Neuron (in vitro differentiated cells): ENCODE data around the gene FHAD1.
"Not testable (repeated sequence)": the region's sequence is repeated elsewhere in the genome, so short reads cannot be mapped to it uniquely, and the experiment has no call there.

Source experiments
- H2AFZ ChIP-seq: one replicate; pipeline ENCODE4 v1.6.1; 2013; ENCODE audit warnings: low read depth, mild to moderate bottlenecking, inconsistent platforms, low read length, moderate library complexity
- H3K27me3 ChIP-seq: one replicate; pipeline ENCODE4 v1.6.1; 2013; ENCODE audit warnings: low read length; ENCODE audit not compliant: insufficient read depth
- H3K36me3 ChIP-seq: one replicate; pipeline ENCODE4 v1.6.1; 2013; ENCODE audit warnings: low read length; ENCODE audit not compliant: insufficient read depth
- H3K4me1 ChIP-seq: one replicate; pipeline ENCODE4 v1.6.1; 2013; ENCODE audit warnings: low read length; ENCODE audit not compliant: insufficient read depth
- H3K4me3 ChIP-seq: 2 replicates; pipeline ENCODE4 v1.5.1; 2013; ENCODE audit warnings: mild to moderate bottlenecking, low read length, moderate library complexity
- H3K9me3 ChIP-seq: one replicate; pipeline ENCODE4 v1.6.1; 2013; ENCODE audit warnings: low read length

FHAD1 gene

DNA sequence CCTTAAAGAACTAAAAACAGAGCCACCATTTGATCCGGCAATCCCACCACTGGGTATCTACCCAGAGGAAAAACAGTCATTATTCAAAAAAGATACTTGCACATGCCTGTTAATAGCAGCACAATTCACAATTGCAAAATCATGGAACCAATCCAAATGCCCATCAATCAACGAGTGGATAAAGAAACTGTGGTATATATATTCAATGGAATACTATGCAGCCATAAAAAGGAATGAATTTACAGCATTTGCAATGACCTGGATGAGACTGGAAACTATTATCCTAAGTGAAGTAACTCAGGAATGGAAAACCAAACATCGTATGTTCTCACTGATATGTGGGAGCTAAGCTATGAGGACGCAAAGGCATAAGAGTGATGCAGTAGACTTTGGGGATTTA, 51.0 kb downstream of the FHAD1 start:
- not testable (repeated sequence) for H3K36me3 ChIP-seq, H3K9me3 ChIP-seq, H3K4me3 ChIP-seq, H3K4me1 ChIP-seq, H3K27me3 ChIP-seq, H2AFZ ChIP-seq

DNA sequence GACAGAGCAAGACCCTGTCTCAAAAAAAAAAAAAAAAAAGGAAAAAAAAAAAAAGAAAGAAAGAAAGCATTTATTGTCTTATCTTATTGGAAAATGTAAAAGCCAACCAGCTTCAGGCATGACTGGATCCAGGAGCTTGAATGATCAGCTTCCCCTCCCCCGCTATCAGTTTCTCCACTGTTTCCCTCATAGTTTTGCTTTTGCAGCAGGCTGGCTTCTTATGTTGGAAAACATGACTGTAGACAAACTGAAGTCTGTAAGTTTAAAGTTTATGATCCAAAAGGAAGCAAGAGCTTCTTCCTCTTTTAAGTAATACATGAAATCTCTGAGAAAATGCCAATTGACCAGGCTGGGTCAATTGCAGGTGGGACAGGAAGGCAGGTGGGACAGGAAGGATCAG, 52.2 kb downstream of the FHAD1 start:
- no peaks in the 10 kb centered on the region for H3K36me3 ChIP-seq
- H2AFZ ChIP-seq = no peak overlapping the region
- H3K4me3 ChIP-seq = no peak overlapping the region
- H3K9me3 ChIP-seq = no peaks in the 10 kb centered on the region
- H3K27me3 ChIP-seq = no peaks in the 10 kb centered on the region
- H3K4me1 ChIP-seq = no peaks in the 10 kb centered on the region

- no peak overlapping the region for H2AFZ ChIP-seq
- H3K4me3 ChIP-seq = no peak overlapping the region
- H3K9me3 ChIP-seq = no peaks in the 10 kb centered on the region
- H3K36me3 ChIP-seq = no peaks in the 10 kb centered on the region
- H3K4me1 ChIP-seq = no peaks in the 10 kb centered on the region
- H3K27me3 ChIP-seq = no peaks in the 10 kb centered on the region
Observed at GRCh38 chr1:15299806-15300205, 52.8 kb downstream of the FHAD1 start.

DNA sequence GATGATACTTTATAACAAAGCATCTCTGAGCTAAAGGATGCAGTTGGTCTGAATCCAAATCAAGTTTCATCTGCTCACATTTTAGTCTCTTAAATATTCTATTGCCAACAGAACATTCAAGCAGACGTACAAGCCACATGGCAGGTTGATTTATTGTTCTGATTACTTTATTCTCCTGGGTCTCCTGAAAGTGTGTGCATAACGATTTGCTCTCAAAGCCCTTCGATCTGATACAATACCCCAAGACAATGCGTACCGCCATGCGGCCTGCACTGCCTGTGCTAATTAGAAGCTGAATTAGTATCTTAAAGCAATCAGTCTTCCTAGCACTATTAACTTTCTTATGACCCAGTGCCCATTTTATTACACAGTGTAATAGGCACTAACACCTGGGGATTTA, 56.9 kb downstream of the FHAD1 start:
- H3K4me1 ChIP-seq = no peaks in the 10 kb centered on the region
- H3K9me3 ChIP-seq = peaks cover 3% of the 10 kb centered on the region
- H3K4me3 ChIP-seq = no peak overlapping the region
- H3K27me3 ChIP-seq = no peaks in the 10 kb centered on the region
- H3K36me3 ChIP-seq = no peaks in the 10 kb centered on the region
- H2AFZ ChIP-seq = no peak overlapping the region

DNA sequence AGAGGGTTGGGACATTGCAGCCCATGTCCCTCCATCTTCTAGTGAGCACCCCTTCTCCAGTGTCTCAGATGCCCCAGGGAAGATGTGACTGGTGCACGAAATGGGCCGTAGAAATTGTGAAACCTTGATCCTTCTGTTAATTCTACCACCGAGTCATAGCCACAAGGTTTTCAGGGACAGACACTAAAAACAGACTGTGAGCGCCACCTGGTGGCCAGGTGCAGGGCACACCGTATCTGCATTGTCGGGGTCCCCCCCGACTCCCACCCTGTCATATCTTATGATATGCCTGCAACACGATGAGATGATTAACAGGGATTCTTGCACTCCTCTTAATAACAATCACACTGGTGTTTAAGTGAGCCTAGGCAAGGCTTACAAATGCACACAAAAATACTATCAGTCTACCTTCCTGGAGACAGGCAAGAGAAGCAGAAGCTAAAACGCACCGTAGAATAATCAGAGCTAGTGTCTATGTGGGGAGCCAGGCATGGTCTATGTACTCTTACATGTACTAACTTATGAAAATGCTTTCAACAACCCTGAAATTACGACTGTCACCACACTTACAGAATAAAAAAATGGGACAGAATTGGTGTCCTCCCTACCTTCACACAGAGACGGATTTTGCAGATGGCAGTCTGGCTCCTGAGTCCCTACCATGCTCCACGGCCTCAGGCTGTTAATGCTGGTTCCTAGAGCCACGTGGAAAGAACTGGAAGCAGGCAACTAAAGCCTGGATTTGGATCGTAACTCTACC, 57.9 kb downstream of the FHAD1 start:
- H3K36me3 ChIP-seq = no peaks in the 10 kb centered on the region
- H3K4me1 ChIP-seq = no peaks in the 10 kb centered on the region
- peaks cover 3% of the 10 kb centered on the region for H3K9me3 ChIP-seq
- H2AFZ ChIP-seq = no peak overlapping the region
- H3K27me3 ChIP-seq = no peaks in the 10 kb centered on the region
- no peak overlapping the region for H3K4me3 ChIP-seq

DNA sequence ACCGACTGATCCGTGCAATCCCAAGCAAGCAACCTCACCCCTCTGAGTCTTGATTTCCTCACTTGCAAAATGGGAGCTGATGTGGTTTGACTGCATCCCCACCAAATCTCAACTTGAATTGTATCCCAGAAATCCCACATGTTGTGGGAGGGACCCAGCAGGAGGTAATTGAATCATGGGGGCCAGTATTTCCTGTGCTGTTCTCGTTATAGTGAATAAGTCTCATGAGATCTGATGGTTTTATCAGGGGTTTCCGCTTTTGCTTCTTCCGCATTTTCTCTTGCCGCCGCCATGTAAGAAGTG, 58.4 kb downstream of the FHAD1 start:
- Histone ChIP-seq H3K4me1 (no peaks in the 10 kb centered on the region), H3K9me3 (peaks cover 3% of the 10 kb centered on the region), H3K4me3 (no peak overlapping the region), H3K27me3 (no peaks in the 10 kb centered on the region), H3K36me3 (no peaks in the 10 kb centered on the region), H2AFZ (no peak overlapping the region)

GRCh38 chr1:15306352-15306751, 59.3 kb downstream of the FHAD1 start:
- H2AFZ ChIP-seq, H3K9me3 ChIP-seq, H3K4me1 ChIP-seq, H3K36me3 ChIP-seq, H3K4me3 ChIP-seq, H3K27me3 ChIP-seq: not testable (repeated sequence)

GRCh38 chr1:15308135-15308534, 61.1 kb downstream of the FHAD1 start:
- no peaks in the 10 kb centered on the region for H3K27me3 ChIP-seq
- H3K4me1 ChIP-seq = peaks cover 5% of the 10 kb centered on the region
- H3K4me3 ChIP-seq = no peak overlapping the region
- H3K36me3 ChIP-seq = no peaks in the 10 kb centered on the region
- no peak overlapping the region for H2AFZ ChIP-seq
- H3K9me3 ChIP-seq = peaks cover 7% of the 10 kb centered on the region

GRCh38 chr1:15308621-15309027, 61.6 kb downstream of the FHAD1 start:
- no peaks in the 10 kb centered on the region for H3K36me3 ChIP-seq
- peaks cover 8% of the 10 kb centered on the region for H3K4me1 ChIP-seq
- H3K27me3 ChIP-seq = no peaks in the 10 kb centered on the region
- peaks cover 7% of the 10 kb centered on the region for H3K9me3 ChIP-seq
- no peak overlapping the region for H3K4me3 ChIP-seq
- no peak overlapping the region for H2AFZ ChIP-seq

DNA sequence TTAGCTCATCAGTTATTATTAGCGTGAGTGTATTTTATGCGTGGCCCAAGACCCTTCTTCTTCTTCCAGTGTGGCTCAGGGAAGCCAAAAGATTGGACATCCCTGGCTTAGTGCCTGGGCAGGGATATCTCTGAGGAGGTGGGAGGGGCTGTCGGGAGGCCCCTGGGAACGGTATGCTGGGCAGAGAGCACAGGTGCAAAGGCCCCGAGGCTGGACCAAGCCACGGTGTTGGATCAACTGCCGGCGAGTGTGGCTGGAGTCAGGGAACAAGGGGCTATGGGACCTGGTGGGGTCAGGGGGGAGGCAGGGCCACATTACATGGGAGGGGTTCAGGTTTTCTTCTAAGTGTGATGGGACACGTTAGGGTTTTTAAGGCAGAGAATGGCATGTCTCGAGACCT, 62.7 kb downstream of the FHAD1 start:
- Histone ChIP-seq H3K4me1 (peaks cover 8% of the 10 kb centered on the region), H3K4me3 (no peak overlapping the region), H3K9me3 (peaks cover 7% of the 10 kb centered on the region), H3K36me3 (no peaks in the 10 kb centered on the region), H3K27me3 (no peaks in the 10 kb centered on the region), H2AFZ (no peak overlapping the region)

GRCh38 chr1:15310544-15310943, 63.5 kb downstream of the FHAD1 start:
- peaks cover 8% of the 10 kb centered on the region for H3K4me1 ChIP-seq
- no peaks in the 10 kb centered on the region for H3K36me3 ChIP-seq
- H2AFZ ChIP-seq = no peak overlapping the region
- H3K4me3 ChIP-seq = no peak overlapping the region
- no peaks in the 10 kb centered on the region for H3K27me3 ChIP-seq
- peaks cover 4% of the 10 kb centered on the region for H3K9me3 ChIP-seq

DNA sequence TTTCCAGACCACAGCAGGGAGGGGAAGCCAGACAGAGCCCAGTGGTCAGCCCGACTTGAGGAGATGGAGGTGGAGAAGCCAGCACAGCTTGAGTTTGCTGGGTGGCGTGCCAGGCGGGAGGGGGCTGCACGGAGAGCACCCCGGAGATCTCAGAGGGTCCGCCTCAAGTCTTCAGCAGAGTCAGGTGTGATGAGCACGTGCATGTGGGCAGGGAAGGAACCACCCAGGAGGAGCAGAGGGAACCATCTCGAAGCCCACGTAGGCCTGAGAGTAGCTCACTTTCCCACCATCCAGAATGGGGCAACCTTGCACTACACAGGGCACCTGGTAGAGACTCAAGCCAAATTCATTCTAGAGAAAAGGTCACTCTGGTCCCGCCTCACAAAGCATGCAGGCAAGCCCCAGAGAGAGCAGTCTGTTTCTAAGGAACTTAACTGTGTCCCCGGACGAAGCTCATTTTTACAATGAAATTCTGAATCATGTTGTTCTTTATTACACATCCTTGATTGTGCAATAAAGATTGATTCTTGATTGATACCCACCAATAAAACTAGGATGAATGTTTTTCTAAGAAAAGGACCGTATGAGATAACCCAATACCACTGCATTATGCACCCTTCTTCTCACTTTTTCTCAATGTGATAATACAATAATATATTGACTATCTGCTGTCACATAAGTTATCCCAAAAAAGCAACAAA, 64.2 kb downstream of the FHAD1 start:
- Histone ChIP-seq H3K4me3 (no peak overlapping the region), H3K9me3 (peaks cover 4% of the 10 kb centered on the region), H3K4me1 (peaks cover 8% of the 10 kb centered on the region), H3K36me3 (no peaks in the 10 kb centered on the region), H3K27me3 (no peaks in the 10 kb centered on the region), H2AFZ (no peak overlapping the region)

- H3K36me3 ChIP-seq = no peaks in the 10 kb centered on the region
- H3K27me3 ChIP-seq = no peaks in the 10 kb centered on the region
- no peak overlapping the region for H2AFZ ChIP-seq
- H3K4me1 ChIP-seq = peaks cover 8% of the 10 kb centered on the region
- no peak overlapping the region for H3K4me3 ChIP-seq
- H3K9me3 ChIP-seq = peaks cover 4% of the 10 kb centered on the region
Observed at GRCh38 chr1:15311880-15312279, 64.9 kb downstream of the FHAD1 start.
